Stimulated activated CD4-positive, alpha-beta T cell treated with anti-CD3 and anti-CD28 coated beads, TNF-alpha, amount 100 ng/mL, for 1 hour (primary cell): Measurements from ENCODE around the gene TEC.
"Not testable (repeated sequence)": the region's sequence is repeated elsewhere in the genome, so short reads cannot be mapped to it uniquely, and the experiment has no call there.

Experiments used
- DNase-seq, 3 donors: peaks; one replicate each; pipeline ENCODE4 v3.0.0-alpha.2; 2020; ENCODE audit warnings: low read depth in 3 of 3, low spot score in 1 of 3

The TEC gene

DNA sequence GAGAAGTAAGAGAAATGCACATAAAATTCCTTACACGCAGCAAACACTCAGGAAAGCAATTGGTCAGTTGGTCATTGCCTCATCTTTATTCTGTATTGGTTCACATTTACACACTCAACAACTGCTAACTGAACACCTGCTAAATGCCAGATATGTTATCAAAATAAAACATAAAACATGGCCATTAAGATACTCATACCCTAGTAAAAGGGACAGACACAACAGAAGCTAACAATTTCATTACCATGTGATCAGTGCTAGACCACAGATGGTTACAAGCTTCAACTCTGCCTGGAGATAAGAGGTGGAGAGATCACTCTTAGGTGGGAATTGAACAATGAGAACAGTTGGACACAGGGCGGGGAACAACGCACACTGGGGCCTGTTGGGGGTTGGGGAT, 26.2 kb downstream of the TEC start:
- no peak for DNase-seq

DNA sequence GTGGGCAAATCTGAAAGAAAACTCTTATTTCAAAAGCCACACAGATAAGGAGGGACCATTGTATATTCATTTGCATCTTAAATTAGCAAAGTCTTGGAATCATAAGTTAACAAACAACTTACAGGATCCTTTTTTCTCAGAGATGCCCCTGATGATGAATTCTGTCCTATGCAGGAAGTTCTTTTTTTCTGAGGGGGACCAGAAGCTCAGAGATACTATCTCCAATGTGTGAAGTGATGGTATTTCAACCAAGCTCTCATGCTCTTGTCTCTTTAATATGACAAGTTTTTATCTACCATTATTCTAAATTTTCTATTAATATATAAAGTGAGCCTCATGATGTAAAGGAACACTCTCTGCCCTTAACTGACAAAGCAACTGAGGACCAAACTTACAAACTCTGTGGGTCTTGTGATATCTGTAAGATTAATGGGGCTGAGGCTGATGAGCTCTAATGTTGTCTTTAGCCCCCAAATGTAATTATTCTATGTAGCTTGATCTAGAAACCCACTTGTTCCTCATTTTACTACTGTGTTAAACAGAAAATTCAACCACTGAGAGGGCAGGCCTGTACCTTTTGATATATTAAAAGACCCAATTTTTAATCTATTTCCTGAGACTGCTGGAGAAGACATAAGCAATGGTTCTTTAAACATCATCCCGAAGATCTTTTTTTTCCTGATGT, 27.0 kb downstream of the TEC start:
- no peak for DNase-seq

DNA sequence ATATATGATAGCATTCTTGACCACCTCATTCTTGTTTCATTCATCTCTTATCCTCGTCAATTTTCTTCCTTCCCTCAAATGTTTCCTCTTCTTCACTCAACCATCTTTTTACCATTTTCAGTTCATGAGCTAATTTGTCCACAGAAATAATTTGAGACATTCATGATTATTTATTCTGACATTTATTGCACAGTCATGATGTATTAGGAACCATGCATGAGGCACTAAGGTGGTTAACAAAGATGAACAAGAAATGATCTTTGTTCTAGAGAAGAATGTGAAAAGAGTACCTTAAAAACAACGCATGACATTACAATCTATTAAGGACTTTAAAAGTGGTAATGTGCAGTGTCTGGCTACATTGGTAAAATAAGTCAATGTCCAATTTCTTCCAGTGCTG, 27.9 kb downstream of the TEC start:
- DNase-seq = no peak

DNA sequence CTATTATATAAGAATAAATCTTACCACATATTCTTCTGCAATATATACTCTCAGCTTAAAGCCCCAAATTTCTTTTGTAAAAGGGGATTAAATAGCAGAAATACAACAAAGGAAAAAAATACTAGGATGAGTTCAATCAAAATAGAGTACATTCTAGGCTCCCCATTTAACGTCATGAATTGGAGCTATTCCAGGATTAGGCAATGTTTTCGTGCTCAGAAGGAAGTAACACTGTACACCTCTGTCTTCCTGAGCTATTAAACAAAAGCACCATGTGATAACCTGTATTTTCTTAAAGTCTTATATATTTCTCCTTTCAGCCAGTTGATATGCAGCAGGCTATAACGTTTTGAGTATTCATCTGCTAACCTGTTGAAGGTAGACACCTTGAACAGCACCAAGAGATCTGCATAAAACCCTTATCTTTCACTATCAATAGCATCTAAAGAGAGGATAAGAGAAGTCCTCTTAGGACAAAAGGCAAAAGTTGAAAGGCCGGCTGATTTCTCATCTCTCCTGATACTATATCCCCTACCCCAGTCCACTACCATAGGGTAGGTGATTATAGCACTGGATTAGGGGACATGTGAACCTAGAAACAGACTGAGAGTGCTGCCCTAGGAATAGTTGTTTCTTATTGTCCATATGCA, 31.5 kb downstream of the TEC start:
- DNase-seq = no peak

DNA sequence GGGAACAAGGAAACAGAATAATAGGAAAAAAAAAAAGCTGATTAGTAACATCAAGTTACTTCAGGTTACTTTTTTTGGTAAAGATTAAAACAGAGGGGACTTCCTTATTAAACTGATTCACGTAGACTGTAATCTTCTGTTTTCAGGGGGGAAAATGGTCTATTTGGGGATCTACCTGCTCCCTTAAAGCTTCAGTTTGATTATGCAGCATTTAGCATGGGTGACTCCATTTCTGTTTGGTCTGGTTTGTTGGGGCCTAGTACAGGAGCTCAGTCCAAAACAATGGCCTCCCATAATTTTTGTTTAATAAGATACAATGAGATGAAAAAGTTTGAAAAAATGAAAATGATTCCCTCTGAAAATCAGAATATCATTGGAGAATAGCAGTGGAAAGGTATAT, 34.6 kb downstream of the TEC start:
- DNase-seq = no peak

DNA sequence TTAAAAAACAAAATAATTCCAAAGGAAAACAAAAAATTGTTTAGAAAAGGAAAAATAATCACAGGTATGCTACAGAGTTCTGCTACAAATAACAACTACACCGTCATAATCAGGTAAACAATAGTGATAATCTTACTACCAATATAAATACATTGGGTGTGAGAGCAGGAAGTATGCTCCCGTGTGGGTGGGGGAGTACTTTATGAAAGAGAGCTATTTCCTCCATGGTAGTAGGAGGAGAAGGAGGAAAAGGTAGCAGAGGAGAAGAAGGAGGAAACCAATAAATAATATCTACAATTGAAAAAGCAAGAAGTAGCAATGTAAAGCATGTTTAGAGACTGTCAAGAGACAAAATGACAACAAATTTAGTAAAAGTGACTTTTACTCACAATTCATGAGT, 35.1 kb downstream of the TEC start:
- DNase-seq = no peak

DNA sequence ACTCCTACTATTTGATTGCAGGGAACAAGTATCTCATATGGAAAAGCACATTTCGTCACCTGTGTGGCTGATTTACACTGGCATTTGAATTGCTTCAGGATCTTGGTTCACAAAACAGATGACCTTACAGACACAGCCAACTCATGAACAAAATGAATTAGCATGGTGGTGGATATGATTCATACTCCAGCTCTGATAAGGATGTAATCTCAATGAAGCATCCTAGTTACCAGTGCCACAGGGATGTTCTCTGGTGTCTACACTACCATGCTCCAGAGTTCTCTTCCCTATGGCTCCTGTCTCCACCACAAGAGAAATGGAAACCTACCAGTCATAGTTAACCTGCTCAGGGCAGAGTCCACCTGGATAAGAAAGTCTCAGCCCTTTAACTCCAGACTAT, 40.7 kb downstream of the TEC start:
- no peak for DNase-seq

DNA sequence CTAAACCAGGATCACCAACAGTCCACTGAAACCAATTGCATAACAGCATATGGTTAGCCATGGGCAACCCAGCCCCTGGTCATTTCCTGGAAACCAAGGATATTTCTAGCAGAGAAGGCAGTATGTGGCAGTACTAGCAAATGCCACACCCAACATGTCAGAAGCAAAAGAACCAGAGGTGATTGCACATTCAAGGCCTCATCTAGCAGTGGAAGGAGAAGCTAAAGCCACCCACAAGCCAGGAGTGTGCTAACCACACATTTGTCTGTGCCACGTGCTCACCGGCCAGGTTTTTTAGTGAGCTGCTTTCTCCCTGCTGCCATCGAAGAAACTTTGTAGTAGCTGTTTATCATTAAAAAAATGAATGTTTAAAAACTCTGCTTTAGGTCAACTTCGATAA, 42.0 kb downstream of the TEC start:
- no peak for DNase-seq

DNA sequence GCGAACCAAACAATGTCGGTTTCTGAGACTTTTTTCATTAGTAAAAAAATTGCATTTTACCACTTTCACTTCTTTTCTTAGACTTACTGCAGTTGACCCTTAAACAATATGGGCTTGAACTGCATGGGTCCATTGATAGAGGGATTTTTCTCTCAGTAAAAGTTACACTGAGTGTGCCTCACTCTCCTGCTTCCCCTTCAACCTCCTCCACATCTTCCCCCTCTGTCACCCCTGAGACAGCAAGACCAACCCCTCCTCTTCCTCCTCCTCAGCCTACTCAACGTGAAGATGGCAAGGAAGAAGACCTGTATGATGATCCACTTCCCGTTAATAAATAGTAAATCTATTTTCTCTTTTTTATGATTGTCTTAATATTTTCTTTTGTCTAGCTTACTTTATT, 43.4 kb downstream of the TEC start:
- DNase-seq = no peak

DNA sequence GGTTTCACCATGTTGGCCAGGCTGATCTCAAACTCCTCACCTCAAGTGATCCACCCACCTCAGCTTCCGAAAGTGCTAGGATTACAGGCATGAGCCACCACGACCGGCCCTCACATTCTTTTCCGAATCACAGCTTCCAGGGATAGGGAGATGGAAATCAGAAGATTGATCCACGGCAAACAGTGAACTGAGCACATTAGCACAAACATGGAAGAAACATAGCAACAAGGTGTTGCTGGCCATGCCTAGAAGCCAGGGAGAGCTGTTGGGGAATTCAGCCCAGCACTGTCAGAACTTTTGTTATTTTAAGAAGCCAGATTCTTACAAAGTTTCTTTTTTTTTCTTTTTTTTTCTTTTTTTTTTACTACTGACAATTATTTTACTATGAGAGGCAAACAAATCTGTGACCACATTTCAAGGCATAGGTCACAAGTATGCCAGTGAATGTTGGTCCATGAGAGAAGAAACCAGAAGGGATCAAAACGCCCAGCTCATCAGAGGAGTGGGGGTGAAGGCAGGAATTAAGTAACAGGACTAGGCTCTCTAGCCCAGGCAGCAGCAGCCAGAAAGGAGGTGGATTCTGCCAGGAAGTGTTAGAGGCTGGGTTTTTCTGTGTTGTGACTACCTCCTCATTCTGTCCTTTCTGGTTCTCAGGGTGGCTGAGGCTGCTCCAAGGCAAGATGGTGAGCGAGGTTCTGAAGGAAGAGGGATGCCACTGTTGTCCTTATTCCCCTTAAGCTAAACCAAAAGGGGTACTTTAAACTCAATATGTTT, 44.1 kb downstream of the TEC start:
- DNase-seq = no peak

DNA sequence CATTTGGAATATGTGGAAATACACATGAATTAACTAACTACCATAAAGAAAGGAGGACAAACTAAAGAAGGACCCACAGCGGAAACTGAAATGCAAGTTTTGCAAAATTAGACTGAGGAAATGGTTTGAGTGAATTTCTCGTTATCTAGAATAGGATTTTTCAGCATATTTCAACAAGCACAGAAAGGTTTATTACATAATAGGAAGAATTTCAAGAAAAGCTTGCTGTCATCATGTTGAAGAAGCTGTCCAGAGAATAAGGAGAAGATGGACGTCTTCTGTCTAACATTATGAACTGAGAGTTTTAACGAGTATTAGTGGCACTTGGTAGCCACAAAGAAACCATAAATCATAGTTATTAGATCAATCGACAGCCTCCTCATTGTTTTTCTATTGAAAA, 45.0 kb downstream of the TEC start:
- no peak for DNase-seq

DNA sequence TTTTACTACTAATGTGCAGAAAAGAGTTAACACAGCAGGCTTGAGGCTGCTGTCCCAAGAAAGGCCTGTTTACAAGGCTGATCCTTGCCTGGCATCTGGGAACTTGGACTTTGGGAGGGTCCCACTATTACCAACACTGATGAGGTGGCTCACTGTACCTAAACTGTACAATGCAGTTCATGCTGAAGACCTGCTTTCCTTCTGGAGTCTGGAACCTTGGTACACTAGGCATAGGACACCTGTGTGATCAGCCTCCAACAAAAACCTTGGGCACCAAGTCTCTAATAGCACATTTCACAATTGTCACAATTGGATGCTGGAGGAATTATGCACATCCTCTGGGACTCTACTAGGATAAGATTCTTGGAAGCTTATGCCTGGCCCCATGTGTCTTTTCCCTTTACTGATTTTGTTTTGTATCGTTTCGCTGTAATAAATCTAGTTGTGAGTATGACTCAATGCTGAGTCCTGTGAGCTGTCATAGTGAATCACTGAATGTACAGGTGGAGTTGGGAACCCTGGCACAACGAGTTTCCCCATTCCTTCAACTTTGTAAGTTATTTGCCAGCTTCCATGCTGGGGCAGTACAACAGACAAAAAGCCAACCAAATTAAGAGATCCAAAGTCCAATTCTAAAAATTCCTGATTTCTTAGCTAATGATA, 45.9 kb downstream of the TEC start:
- no peak for DNase-seq

DNA sequence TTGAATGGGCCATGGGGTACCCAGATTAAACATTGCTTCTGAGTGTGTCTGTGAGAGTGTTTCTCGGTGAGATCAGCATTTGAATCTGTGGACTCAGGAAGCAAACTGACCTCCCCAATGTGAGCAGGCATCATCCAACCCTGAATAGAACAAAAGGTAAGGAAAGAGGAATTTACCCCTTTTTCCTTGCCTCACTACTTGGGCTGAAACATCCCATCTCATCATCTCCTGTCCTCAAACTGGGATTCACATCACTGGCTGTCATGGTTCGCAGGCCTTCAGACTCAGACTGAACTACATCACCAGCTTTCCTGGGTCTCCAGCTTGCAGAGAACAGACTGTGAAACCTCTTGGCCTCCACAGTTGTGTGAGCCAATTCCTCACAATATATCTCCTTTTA, 47.1 kb downstream of the TEC start:
- DNase-seq = no peak

DNA sequence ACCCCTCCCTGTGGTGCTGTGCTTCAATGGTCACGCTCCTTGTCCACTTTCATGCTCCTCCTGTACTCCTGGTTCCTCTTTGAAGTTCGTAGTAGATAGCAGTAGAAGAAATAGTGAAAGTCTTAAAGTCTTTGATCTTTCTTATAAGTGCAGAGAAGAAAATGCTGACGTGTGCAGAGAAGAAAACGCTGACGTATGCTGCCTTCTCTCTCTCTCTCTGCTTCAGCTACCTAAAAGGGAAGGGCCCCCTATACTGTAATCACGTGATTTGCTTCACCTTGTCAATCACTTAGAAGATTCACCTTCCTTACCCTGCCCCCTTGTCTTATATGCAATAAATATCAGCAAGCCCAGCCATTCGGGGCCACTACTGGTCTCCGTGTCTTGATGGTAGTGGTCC, 50.2 kb downstream of the TEC start:
- not testable (repeated sequence) for DNase-seq

DNA sequence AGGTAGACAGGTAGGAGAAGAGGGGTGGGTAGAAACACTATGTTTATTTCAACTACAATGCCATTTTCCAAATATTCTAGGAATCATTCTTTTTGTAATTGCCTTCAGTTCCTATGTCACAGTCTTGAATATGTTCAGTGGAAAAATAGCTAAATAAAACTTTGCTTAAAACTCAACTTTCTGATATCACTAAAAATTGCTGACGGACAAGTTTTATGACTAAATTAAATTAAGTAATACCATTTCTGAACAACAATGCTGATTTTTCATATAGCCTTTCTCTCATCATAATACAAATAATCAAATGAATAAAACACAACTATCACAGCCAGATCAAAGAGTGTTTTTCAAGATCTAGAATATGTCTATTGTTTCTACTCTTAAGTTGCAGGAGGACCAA, 53.1 kb downstream of the TEC start:
- DNase-seq = no peak

DNA sequence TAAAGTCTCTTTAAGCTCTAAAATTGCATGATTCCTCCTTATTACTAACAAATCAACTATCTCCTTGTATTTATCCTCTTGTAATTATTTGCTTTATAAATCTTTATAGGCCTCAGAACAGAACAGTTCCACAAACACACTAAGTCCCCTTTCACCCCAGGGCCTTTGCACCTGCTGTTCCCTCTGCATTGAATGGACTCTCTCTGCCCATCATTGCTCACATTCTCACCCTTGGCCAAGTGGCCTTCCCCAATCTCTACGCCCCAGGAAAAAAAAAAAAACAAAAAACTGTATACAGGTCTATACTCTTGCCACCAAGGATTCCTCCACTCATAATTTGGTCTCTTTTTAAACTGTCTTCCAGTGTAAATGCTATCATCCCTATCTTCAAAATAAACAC, 53.7 kb downstream of the TEC start:
- DNase-seq = no peak

DNA sequence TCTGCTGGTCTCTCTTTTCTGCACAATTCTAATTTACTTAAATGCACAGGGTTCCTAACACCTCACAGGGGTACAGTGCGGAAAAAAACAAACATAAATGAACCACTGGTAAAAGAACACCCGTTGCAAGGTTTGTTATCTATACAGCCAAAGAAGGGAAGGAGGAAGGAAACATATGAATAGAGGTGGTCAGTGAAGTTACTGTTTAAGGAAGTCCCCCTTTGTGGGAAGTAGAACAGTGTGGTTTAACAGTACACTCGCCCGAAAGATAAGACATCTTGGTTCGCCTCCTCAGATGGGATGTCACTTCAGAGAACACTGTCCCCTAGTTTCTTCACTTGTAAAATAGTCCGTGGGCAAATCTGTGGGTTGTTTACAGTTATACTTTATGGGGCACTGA, 57.5 kb downstream of the TEC start:
- no peak for DNase-seq

DNA sequence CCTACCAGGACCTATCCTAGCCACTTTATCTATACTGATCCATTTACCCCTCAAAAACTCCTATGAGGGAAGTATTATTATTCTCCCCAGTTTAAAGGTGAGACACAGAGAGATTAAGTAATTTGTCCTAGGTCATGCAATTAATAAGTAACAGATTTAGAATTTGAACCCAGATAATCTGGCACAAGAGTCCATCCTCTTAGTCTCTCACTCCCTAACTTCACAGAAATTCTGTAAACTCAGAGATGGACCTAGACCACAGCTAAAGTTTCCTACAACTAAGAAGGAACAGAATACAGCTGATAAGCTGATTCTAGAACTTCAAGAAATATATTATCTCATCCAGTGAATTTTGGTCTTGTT, 58.7 kb downstream of the TEC start:
- DNase-seq = no peak

DNA sequence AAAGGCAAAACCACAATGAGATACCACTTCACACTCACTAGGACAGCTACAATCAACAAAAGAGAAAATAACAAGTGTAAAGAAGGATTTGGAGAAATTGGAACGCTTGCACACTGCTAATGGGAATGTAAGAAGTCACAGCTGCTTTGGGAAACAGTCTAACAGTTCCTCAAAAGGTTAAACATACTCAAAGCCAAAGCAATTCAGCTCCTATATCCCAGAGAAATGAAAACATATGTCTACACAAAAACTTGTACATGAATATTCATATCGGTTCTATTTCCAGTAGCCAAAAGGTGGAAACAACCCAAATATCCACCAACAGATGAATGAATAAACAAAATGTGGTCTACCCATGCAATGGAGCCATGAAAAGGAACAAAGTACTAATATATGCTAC, 64.0 kb downstream of the TEC start:
- no peak for DNase-seq

DNA sequence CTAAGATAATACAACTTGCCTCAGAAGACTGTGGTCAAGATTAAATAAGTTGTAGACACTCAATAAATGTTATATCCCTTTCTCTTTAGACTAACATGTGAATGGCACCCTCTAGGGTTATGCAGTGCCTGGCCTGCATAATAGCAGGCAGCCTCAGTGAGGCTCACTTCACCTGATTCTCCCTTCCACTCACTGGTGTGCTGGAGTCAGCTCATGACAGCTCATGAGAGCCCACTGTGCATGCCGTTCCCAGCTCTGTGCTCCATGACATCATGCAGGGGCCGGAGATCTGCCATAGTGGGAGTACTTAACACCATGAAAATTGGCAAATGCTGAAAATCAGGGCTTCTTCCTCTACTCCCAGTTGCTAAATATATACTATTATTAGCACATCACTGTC, 64.5 kb downstream of the TEC start:
- no peak for DNase-seq

DNA sequence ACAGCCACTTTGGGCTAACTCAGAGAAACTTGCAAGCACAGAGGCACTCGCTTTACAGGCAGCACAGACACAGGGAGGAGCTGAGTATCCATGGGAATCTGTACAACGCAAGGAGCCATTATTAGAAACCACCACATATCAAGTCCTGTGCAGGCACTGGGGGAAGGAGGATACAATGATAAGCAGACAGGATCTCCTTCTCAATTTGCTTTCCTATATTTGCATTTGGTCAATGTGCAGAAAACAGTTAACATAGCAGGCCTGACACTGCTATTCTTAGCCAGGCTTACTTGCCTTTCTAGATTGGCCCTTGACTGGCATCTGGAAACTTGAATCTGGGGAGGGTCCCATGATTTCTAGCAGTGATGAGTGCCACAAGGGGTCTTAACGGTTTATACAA, 65.8 kb downstream of the TEC start:
- no peak for DNase-seq

DNA sequence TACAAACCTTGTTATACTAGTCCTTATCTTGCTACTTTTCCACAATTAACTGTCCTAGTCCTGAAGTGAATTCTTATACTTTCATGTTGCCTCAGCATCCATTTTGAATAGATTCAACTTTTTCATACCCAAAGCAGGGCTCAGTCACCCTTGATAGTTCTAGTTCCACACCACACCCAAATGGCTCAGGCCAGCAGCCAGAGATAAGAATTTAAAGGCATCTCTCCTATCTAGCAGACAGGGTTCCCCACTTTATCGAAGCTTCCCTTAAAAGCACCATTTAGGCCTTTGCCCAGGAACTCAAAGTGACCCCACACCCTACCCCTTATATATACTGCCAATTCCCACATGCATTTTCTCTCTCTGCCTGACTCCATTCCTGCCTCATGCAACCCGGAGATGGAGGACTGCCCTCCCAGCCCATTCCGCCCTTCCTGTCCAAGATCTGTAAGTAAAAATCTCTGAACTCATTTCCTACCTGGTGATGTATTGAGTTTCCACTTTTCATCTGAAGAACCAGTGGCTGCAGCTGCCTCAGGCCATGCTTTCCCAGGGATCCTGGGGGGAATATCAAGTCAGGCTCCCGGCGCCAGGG, 71.9 kb downstream of the TEC start:
- no peak for DNase-seq
